ENCODE results near the gene CGNL1. TPM values are rescaled to one million over a fixed set of nuclear protein-coding genes. Genes with fewer than 3 reads are reported as not detected.

The CGNL1 gene
- total and polyA plus RNA-seq, 5 experiments from 2014 or later, result not detected

GRCh38 chr15:57504599-57504940 is 128.3 kb downstream of the CGNL1 start:
- Mint-ChIP-seq H3K36me3 (no peaks in the 10 kb centered on the region), H3K27ac (no peak overlapping the region), H3K27me3 (peaks cover 0 to 9% (median 3%) of the 10 kb centered on the region in 5 donors), H3K4me3 (no peak overlapping the region), H3K4me1 (peaks cover 0 to 8% (median 0%) of the 10 kb centered on the region in 4 donors), H3K9me3 (no peaks in the 10 kb centered on the region)
- POLR2A ChIA-PET, result no interaction called here
- ATAC-seq, result no peak
- DNase-seq, result no peak

DNA sequence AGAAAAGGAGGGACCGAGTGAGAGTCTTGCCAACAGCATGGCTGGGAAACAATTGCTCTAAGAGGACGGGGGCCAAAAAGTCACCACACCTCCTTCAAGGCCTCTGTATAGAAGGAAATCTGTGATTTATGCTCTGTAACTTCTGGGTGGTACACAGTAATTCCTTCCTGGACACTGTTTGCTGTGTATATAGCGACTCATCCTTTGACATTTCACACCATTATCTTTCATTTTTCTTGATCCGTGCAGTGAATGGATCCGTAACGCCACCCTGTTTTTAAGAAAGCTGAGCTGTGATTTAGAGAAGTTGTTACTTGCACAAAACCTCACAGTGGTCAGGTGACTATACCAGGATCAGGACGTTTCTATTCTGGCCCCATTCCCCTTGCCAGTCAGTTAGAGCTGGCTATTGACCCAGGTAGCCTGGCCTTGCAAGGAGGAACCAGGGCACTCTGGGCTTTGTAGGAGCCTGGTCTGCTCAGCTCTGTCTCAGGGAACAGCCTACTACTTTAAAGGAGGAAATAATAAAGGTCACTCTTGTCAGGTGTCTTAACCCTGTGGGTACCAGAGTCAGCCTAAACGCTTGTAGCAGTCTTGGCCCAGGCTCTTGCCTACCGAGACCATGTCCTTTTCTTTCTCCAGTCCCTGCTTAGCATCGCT is 128.9 kb downstream of the CGNL1 start:
- ATAC-seq (no peak), DNase-seq (no peak)
- Mint-ChIP-seq H3K27me3 (peaks cover 0 to 9% (median 3%) of the 10 kb centered on the region in 5 donors), H3K4me3 (no peak overlapping the region), H3K27ac (no peak overlapping the region), H3K36me3 (no peaks in the 10 kb centered on the region), H3K9me3 (no peaks in the 10 kb centered on the region), H3K4me1 (peaks cover 0 to 13% (median 0%) of the 10 kb centered on the region in 4 donors)
- POLR2A ChIA-PET, result no interaction called here

GRCh38 chr15:57505949-57506391 is 129.7 kb downstream of the CGNL1 start:
- H3K4me1 Mint-ChIP-seq, result peaks cover 0 to 15% (median 0%) of the 10 kb centered on the region in 4 donors
- POLR2A ChIA-PET, result no interaction called here
- ATAC-seq, result no peak
- H3K9me3 Mint-ChIP-seq, result no peaks in the 10 kb centered on the region
- no peaks in the 10 kb centered on the region for H3K36me3 Mint-ChIP-seq
- peaks cover 0 to 8% (median 1%) of the 10 kb centered on the region in 5 donors for H3K27me3 Mint-ChIP-seq
- no peak for DNase-seq
- H3K4me3 Mint-ChIP-seq, result no peak overlapping the region
- H3K27ac Mint-ChIP-seq, result no peak overlapping the region

- Mint-ChIP-seq H3K36me3 (no peaks in the 10 kb centered on the region), H3K4me3 (no peak overlapping the region), H3K27ac (no peak overlapping the region), H3K4me1 (peaks cover 0 to 15% (median 0%) of the 10 kb centered on the region in 4 donors), H3K9me3 (no peaks in the 10 kb centered on the region), H3K27me3 (peaks cover 0 to 4% (median 1%) of the 10 kb centered on the region in 5 donors)
- DNase-seq, result no peak
- POLR2A ChIA-PET, result no interaction called here
- no peak for ATAC-seq
Measured at GRCh38 chr15:57506422-57506821, 130.1 kb downstream of the CGNL1 start.

DNA sequence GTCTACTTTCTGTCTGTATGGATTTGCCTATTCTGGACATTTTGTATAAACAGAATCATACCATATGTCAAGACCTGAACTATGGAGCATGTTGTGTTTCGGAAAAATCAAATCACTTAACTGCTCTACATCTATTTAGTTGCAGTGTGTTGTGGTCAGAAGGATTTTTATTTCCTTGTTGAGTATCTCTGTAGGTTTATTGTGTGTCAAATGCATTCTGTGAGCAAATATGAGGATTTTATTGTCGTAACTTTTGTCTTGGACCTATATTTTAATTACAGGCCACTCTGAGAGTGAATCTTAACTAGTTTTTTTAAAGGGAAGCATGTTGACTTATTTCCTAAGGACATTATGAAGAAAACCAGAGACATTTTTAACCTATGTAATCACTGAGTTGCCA is 130.8 kb downstream of the CGNL1 start:
- Mint-ChIP-seq H3K4me1 (peaks cover 0 to 15% (median 0%) of the 10 kb centered on the region in 4 donors), H3K27ac (no peak overlapping the region), H3K4me3 (no peak overlapping the region), H3K27me3 (peaks cover 0 to 4% (median 0%) of the 10 kb centered on the region in 5 donors), H3K9me3 (no peaks in the 10 kb centered on the region), H3K36me3 (no peaks in the 10 kb centered on the region)
- no peak for DNase-seq
- POLR2A ChIA-PET, result no interaction called here
- ATAC-seq, result no peak

DNA sequence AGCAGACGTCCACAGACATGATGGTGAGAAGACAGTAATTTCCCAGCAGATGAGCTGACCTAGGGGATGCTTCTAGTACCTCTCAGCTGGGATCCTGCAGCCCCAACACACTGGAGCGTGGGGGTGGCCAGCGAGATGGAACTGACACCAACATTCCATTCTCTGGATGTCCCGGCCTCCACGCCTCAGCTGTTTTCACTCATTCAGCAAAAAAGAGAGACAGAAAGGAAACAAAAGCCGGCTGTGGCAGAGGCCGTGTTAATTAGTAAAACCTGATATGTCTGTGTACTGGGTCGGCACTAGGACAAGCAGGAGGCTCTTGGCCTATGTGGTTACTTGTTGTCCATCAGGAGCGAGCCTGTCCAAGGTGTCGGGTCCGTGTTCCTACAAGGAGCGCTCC is 132.8 kb downstream of the CGNL1 start:
- peaks cover 0 to 15% (median 0%) of the 10 kb centered on the region in 4 donors for H3K4me1 Mint-ChIP-seq
- H3K4me3 Mint-ChIP-seq, result no peak overlapping the region
- H3K9me3 Mint-ChIP-seq, result no peaks in the 10 kb centered on the region
- ATAC-seq (no peak), DNase-seq (no peak)
- no peak overlapping the region for H3K27ac Mint-ChIP-seq
- H3K36me3 Mint-ChIP-seq, result no peaks in the 10 kb centered on the region
- POLR2A ChIA-PET, result no interaction called here
- H3K27me3 Mint-ChIP-seq, result peaks cover 0 to 1% (median 0%) of the 10 kb centered on the region in 5 donors

DNA sequence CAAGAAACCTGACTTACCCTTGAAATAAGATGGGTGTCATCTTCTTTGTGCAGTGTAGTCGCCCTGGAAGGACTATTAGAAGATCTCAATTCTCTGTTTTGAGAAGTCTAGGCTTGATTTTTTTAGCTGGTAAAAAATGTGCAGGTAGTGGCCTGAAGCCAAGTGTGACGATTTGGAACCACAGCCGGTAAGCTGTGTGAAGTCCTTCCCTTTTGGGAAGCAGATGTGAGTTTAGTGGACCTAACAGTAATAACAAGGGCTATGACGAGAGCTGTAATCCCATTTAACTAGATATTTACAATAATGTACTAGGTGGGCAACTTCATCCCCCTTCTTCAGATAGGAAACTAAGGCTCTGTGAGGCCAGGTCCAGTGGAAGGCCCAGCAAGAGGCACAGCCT is 133.7 kb downstream of the CGNL1 start:
- POLR2A ChIA-PET, result no interaction called here
- Mint-ChIP-seq H3K27me3 (peaks cover 0 to 3% (median 0%) of the 10 kb centered on the region in 5 donors), H3K36me3 (no peaks in the 10 kb centered on the region), H3K4me1 (peaks cover 0 to 15% (median 0%) of the 10 kb centered on the region in 4 donors), H3K9me3 (no peaks in the 10 kb centered on the region), H3K27ac (no peak overlapping the region), H3K4me3 (no peak overlapping the region)
- DNase-seq (no peak), ATAC-seq (no peak)

DNA sequence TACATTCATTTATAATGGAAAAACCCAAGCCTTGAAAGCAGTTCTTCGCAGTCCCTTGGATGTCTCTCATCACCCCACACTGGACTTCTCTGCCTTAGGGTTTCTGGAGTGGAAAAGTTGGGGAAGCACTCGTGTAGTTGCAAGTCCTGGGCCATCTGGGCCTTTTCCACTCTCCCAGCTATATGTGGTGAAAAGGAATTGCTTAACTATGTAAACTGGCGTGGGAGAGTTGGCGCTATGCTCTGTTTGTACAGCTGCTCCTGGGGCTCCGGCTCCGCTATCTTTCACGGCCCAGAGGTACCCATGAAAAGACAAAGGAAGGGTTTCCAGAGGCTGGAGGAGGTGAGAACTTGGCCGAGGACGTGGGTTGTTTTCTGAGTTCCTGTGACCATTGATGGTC is 134.3 kb downstream of the CGNL1 start:
- Mint-ChIP-seq H3K27me3 (peaks cover 0 to 5% (median 0%) of the 10 kb centered on the region in 5 donors), H3K4me3 (no peak overlapping the region), H3K9me3 (no peaks in the 10 kb centered on the region), H3K4me1 (peaks cover 0 to 15% (median 0%) of the 10 kb centered on the region in 4 donors), H3K36me3 (no peaks in the 10 kb centered on the region), H3K27ac (no peak overlapping the region)
- POLR2A ChIA-PET, result no interaction called here
- DNase-seq (no peak), ATAC-seq (no peak)

GRCh38 chr15:57516327-57517029 is 140.2 kb downstream of the CGNL1 start:
- ATAC-seq, result no peak
- Mint-ChIP-seq H3K4me1 (no peaks in the 10 kb centered on the region), H3K9me3 (no peaks in the 10 kb centered on the region), H3K4me3 (no peak overlapping the region), H3K27ac (no peak overlapping the region), H3K36me3 (no peaks in the 10 kb centered on the region), H3K27me3 (peaks cover 0 to 5% (median 0%) of the 10 kb centered on the region in 5 donors)
- POLR2A ChIA-PET, result no interaction called here
- no peak for DNase-seq

- POLR2A ChIA-PET, result no interaction called here
- DNase-seq, result no peak
- Mint-ChIP-seq H3K9me3 (no peaks in the 10 kb centered on the region), H3K36me3 (no peaks in the 10 kb centered on the region), H3K27me3 (peaks cover 0 to 5% (median 0%) of the 10 kb centered on the region in 5 donors), H3K4me1 (no peaks in the 10 kb centered on the region), H3K27ac (peak overlapping the region in 1 of 10 donors; percentile 66), H3K4me3 (no peak overlapping the region)
- ATAC-seq, result no peak
Measured at GRCh38 chr15:57517030-57517671, 140.8 kb downstream of the CGNL1 start.

- Mint-ChIP-seq H3K27ac (no peak overlapping the region), H3K4me1 (no peaks in the 10 kb centered on the region), H3K36me3 (no peaks in the 10 kb centered on the region), H3K4me3 (no peak overlapping the region), H3K27me3 (peaks cover 0 to 5% (median 0%) of the 10 kb centered on the region in 5 donors), H3K9me3 (no peaks in the 10 kb centered on the region)
- POLR2A ChIA-PET, result no interaction called here
- ATAC-seq, result no peak
- no peak for DNase-seq
Measured at GRCh38 chr15:57518779-57519405, 142.6 kb downstream of the CGNL1 start.

DNA sequence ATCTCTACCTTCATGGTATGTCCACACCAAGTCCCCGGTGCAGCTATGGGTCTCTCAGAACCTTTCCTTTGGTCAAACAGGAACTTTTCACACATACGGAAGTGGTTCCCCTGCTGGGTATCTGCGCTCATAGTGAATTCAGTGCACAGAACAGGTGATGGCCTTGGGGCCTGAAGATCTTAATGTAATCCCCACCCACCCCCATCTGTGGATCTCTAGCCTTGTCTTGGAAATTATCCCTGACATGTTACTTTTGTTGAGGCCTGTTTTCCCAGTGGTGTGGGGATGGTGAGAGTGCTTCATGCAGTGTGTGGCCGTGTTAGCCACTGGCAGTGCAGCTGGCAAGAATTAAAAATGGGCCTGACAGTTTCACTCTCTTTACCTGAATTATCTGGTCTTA is 143.5 kb downstream of the CGNL1 start:
- no peak overlapping the region for H3K4me3 Mint-ChIP-seq
- H3K4me1 Mint-ChIP-seq, result no peaks in the 10 kb centered on the region
- POLR2A ChIA-PET, result no interaction called here
- ATAC-seq, result no peak
- H3K27me3 Mint-ChIP-seq, result peaks cover 0 to 3% (median 0%) of the 10 kb centered on the region in 5 donors
- no peaks in the 10 kb centered on the region for H3K36me3 Mint-ChIP-seq
- DNase-seq, result no peak
- H3K27ac Mint-ChIP-seq, result no peak overlapping the region
- H3K9me3 Mint-ChIP-seq, result no peaks in the 10 kb centered on the region

DNA sequence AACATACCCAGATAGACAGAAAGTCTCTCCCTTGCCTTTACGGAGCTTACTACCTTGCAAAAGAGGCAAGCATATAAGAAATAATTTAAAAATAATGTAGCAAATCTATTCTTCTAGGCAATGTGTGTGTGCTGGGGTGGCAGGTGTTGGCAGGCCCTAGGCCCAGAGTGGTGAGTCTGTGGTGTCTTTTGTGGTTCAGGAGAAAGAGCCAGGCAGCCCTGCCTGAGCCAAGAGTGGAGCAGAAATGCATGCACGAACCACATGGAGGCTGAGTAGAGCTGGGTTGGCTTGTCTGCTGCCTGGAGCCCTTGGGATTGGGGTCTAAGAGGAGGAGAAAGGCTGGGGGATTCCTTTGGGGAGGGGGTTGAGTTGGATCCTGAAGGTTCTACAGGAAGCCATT is 145.2 kb downstream of the CGNL1 start:
- POLR2A ChIA-PET, result no interaction called here
- Mint-ChIP-seq H3K4me3 (no peak overlapping the region), H3K36me3 (no peaks in the 10 kb centered on the region), H3K27me3 (peaks cover 0 to 3% (median 0%) of the 10 kb centered on the region in 5 donors), H3K4me1 (no peaks in the 10 kb centered on the region), H3K9me3 (no peaks in the 10 kb centered on the region), H3K27ac (no peak overlapping the region)
- DNase-seq (no peak), ATAC-seq (no peak)

Data from naive thymus-derived CD8-positive, alpha-beta T cell (primary cell).